H9 (cell line): ENCODE measurements around the gene CLIP3. TPM values are rescaled to one million over a fixed set of nuclear protein-coding genes. Genes with fewer than 3 reads are reported as not detected.

ENCODE experiments used
- DNase-seq: peaks from one replicate; pipeline ENCODE4 v3.0.0-alpha.2; 2017
- H2AFZ ChIP-seq: one replicate; pipeline ENCODE4 v1.6.1; 2013; ENCODE audit warnings: mild to moderate bottlenecking, low read length, control low read depth, moderate library complexity
- H2AK5ac ChIP-seq: 2 replicates; pipeline ENCODE4 v1.6.1; 2013; ENCODE audit warnings: low read length, control low read depth, mixed read lengths; ENCODE audit not compliant: insufficient read length
- H2BK120ac ChIP-seq: one replicate; pipeline ENCODE4 v1.6.1; 2013; ENCODE audit warnings: low read depth, mild to moderate bottlenecking, low read length, control low read depth, inconsistent platforms; ENCODE audit not compliant: poor library complexity, severe bottlenecking
- H2BK12ac ChIP-seq: 2 replicates; pipeline ENCODE4 v1.6.1; 2013; ENCODE audit warnings: low read length, control low read depth, mixed read lengths, low read depth; ENCODE audit not compliant: insufficient read length
- H2BK15ac ChIP-seq: 2 replicates; pipeline ENCODE4 v1.6.1; 2013; ENCODE audit warnings: low read depth, low read length, control low read depth
- H2BK20ac ChIP-seq: one replicate; pipeline ENCODE4 v1.6.1; 2013; ENCODE audit warnings: low read depth, mild to moderate bottlenecking, low read length, control low read depth, inconsistent platforms; ENCODE audit not compliant: poor library complexity, severe bottlenecking
- H2BK5ac ChIP-seq: 2 replicates; pipeline ENCODE4 v1.6.1; 2013; ENCODE audit warnings: low read length, control low read depth, mixed read lengths; ENCODE audit not compliant: insufficient read length
- H3K14ac ChIP-seq: 2 replicates; pipeline ENCODE4 v1.6.1; 2013; ENCODE audit warnings: low read length, control low read depth; ENCODE audit not compliant: insufficient read depth
- H3K18ac ChIP-seq: 2 replicates; pipeline ENCODE4 v1.6.1; 2013; ENCODE audit warnings: low read depth, mild to moderate bottlenecking, mixed read lengths, low read length, control low read depth; ENCODE audit not compliant: insufficient read length
- H3K23ac ChIP-seq: 2 replicates; pipeline ENCODE4 v1.6.1; 2013; ENCODE audit warnings: low read length, control low read depth, mixed read lengths, low read depth; ENCODE audit not compliant: insufficient read length
- H3K23me2 ChIP-seq: 2 replicates; pipeline ENCODE4 v1.6.1; 2013; ENCODE audit warnings: low read depth, mild to moderate bottlenecking, mixed read lengths, low read length, control low read depth; ENCODE audit not compliant: insufficient read length, poor library complexity, severe bottlenecking
- H3K27ac ChIP-seq: 2 replicates; pipeline ENCODE4 v1.5.1; 2013; ENCODE audit warnings: low read length, control low read depth, mixed read lengths, low read depth; ENCODE audit not compliant: insufficient read length
- H3K27me3 ChIP-seq: 2 replicates; pipeline ENCODE4 v1.6.1; 2013; ENCODE audit warnings: low read length, control low read depth, inconsistent platforms; ENCODE audit not compliant: insufficient read depth
- H3K4ac ChIP-seq: 2 replicates; pipeline ENCODE4 v1.6.1; 2013; ENCODE audit warnings: low read depth, mild to moderate bottlenecking, control low read depth, inconsistent platforms, low read length, moderate library complexity
- H3K4me1 ChIP-seq: 2 replicates; pipeline ENCODE4 v1.6.1; 2013; ENCODE audit warnings: low read length, control low read depth, inconsistent platforms; ENCODE audit not compliant: insufficient read depth
- H3K4me2 ChIP-seq: 2 replicates; pipeline ENCODE4 v1.6.1; 2013; ENCODE audit warnings: low read length, control low read depth, mixed read lengths; ENCODE audit not compliant: insufficient read length, insufficient read depth
- H3K56ac ChIP-seq: 2 replicates; pipeline ENCODE4 v1.6.1; 2013; ENCODE audit warnings: low read depth, mild to moderate bottlenecking, mixed read lengths, low read length, control low read depth; ENCODE audit not compliant: insufficient read length
- H3K79me1 ChIP-seq: 2 replicates; pipeline ENCODE4 v1.6.1; 2013; ENCODE audit warnings: low read depth, mild to moderate bottlenecking, moderate library complexity, low read length, control low read depth, inconsistent platforms; ENCODE audit not compliant: insufficient read depth, poor library complexity, severe bottlenecking
- H3K79me2 ChIP-seq: 2 replicates; pipeline ENCODE4 v1.6.1; 2013; ENCODE audit warnings: low read length, control low read depth, inconsistent platforms; ENCODE audit not compliant: insufficient read depth
- H3K9ac ChIP-seq: 2 replicates; pipeline ENCODE4 v1.6.1; 2013; ENCODE audit warnings: low read length, control low read depth, mixed read lengths; ENCODE audit not compliant: insufficient read length; ENCODE audit errors: extremely low read depth
- H3K9me3 ChIP-seq: one replicate; pipeline ENCODE4 v1.6.1; 2013; ENCODE audit warnings: low read depth, low read length, inconsistent platforms; ENCODE audit not compliant: control insufficient read depth
- H3T11ph ChIP-seq: one replicate; pipeline ENCODE4 v1.6.1; 2013; ENCODE audit warnings: mild to moderate bottlenecking, low read length, control low read depth, inconsistent platforms
- H4K20me1 ChIP-seq: one replicate; pipeline ENCODE4 v1.6.1; 2013; ENCODE audit not compliant: control insufficient read depth, insufficient read length, insufficient read depth
- H4K5ac ChIP-seq: 2 replicates; pipeline ENCODE4 v1.6.1; 2013; ENCODE audit warnings: low read depth, mild to moderate bottlenecking, mixed read lengths, low read length, control low read depth; ENCODE audit not compliant: insufficient read length
- H4K8ac ChIP-seq: replicated peaks from 2 replicates; pipeline ENCODE4 v1.6.1; 2013; ENCODE audit warnings: low read length, control low read depth, mixed read lengths, low read depth; ENCODE audit not compliant: insufficient read length
- H4K91ac ChIP-seq: 2 replicates; pipeline ENCODE4 v1.6.1; 2013; ENCODE audit warnings: low read depth, mild to moderate bottlenecking, moderate library complexity, mixed read lengths, low read length, control low read depth; ENCODE audit not compliant: insufficient read length
- H3K27ac Mint-ChIP-seq, 3 experiments: 2 replicates in 2 of 3; 3 replicates in 1 of 3; pipeline ENCODE4 v1.8.0; 2020 to 2021; ENCODE audit warnings: mixed read lengths in 3 of 3, mild to moderate bottlenecking in 1 of 3, moderate library complexity in 1 of 3
- H3K27me3 Mint-ChIP-seq: 2 replicates; pipeline ENCODE4 v1.8.0; 2021; ENCODE audit warnings: low read depth, mild to moderate bottlenecking, moderate library complexity, mixed read lengths
- H3K36me3 Mint-ChIP-seq, 3 experiments: 2 replicates in 2 of 3; 3 replicates in 1 of 3; pipeline ENCODE4 v1.8.0; 2020 to 2021; ENCODE audit warnings: low read depth in 3 of 3, mixed read lengths in 3 of 3; ENCODE audit not compliant: insufficient read depth in 1 of 3
- H3K4me1 Mint-ChIP-seq, 2 experiments: 2 replicates each; pipeline ENCODE4 v1.8.0; 2020; ENCODE audit warnings: mixed read lengths in 2 of 2
- H3K4me3 Mint-ChIP-seq, 2 experiments: 2 replicates in 1 of 2; 3 replicates in 1 of 2; pipeline ENCODE4 v1.8.0; 2020 to 2021; ENCODE audit warnings: mild to moderate bottlenecking in 2 of 2, mixed read lengths in 2 of 2, moderate library complexity in 1 of 2
- H3K9me3 Mint-ChIP-seq, 2 experiments: 2 replicates in 1 of 2; 3 replicates in 1 of 2; pipeline ENCODE4 v1.8.0; 2020; ENCODE audit warnings: mild to moderate bottlenecking in 2 of 2, mixed read lengths in 2 of 2, moderate library complexity in 1 of 2
- WGBS: extraction: QIAGEN DNeasy Blood & Tissue Kit; methylation state at CpG from one replicate; pipeline ENCODE4 v1.1.7; 2013; ENCODE audit warnings: missing lambda C conversion rate, low lambda C conversion rate, mixed read lengths; ENCODE audit not compliant: insufficient read length; ENCODE audit errors: extremely low coverage; 5-methylcytosine and 5-hydroxymethylcytosine counted together
- total RNA-seq: library from RNA; stranded (reverse); gene quantifications from 2 replicates; pipeline ENCODE4 v1.2.1, GENCODE V29; 2021
- TF ChIP-seq, protein P1 (sequence below): fragments of 200-600 bp; sonication (generic); conservative IDR thresholded peaks from 3 replicates; pipeline ENCODE4 v1.8.0; 2021; ENCODE audit warnings: antibody characterized with exemption, mild to moderate bottlenecking

Gene CLIP3
- total RNA-seq, 1 experiment from 2014 or later, result 19.7 TPM

DNA sequence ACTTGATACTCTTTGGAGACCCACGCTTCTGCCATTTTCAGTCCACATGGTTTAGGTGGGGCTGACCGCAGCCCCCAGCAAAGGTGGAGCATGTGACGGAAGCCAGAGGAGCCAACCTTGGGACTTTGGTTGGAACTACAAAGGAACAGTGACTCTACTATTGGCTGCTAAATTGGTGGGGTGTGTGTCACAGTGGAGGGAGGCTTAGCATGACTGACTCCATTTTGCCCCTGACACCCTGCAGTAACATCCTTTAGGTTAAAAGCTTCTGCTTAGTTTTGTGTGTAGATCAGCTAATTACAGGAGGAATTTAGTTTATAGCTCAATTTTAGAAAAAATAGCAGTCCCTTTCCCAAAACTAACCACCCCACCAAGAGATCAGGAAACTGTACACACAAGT, 31.1 kb downstream of the CLIP3 start:
- Histone ChIP-seq H3K27me3 (no peaks in the 10 kb centered on the region), H3T11ph (no peak overlapping the region), H3K23me2 (no peaks in the 10 kb centered on the region), H4K20me1 (no peaks in the 10 kb centered on the region), H4K8ac (no peak overlapping the region), H3K27ac (no peak overlapping the region), H3K4ac (no peak overlapping the region), H3K4me2 (no peak overlapping the region), H3K79me2 (no peaks in the 10 kb centered on the region), H2BK12ac (no peak overlapping the region), H2AFZ (no peak overlapping the region), H3K9me3 (no peaks in the 10 kb centered on the region), H2BK15ac (no peak overlapping the region), H3K4me1 (no peaks in the 10 kb centered on the region), H3K18ac (no peak overlapping the region), H3K56ac (no peak overlapping the region), H2BK5ac (no peak overlapping the region), H2BK20ac (no peak overlapping the region), H4K5ac (no peak overlapping the region), H3K23ac (no peak overlapping the region), H4K91ac (no peak overlapping the region), H3K9ac (no peak overlapping the region), H3K79me1 (no peaks in the 10 kb centered on the region), H3K14ac (no peak overlapping the region), H2BK120ac (no peak overlapping the region), H2AK5ac (no peak overlapping the region)
- Mint-ChIP-seq H3K9me3 (no peaks in the 10 kb centered on the region), H3K27me3 (no peaks in the 10 kb centered on the region), H3K4me3 (no peak overlapping the region), H3K4me1 (peaks cover 1% of the 10 kb centered on the region in 2 experiments; a peak in 3 of 4 replicates), H3K27ac (no peak overlapping the region), H3K36me3 (peaks cover 14 to 53% (median 38%) of the 10 kb centered on the region in 3 experiments; a peak in 6 of 7 replicates)
- no CpG with 5 or more reads among the region's 3 CpGs for WGBS
- TF ChIP-seq, protein P1, sequence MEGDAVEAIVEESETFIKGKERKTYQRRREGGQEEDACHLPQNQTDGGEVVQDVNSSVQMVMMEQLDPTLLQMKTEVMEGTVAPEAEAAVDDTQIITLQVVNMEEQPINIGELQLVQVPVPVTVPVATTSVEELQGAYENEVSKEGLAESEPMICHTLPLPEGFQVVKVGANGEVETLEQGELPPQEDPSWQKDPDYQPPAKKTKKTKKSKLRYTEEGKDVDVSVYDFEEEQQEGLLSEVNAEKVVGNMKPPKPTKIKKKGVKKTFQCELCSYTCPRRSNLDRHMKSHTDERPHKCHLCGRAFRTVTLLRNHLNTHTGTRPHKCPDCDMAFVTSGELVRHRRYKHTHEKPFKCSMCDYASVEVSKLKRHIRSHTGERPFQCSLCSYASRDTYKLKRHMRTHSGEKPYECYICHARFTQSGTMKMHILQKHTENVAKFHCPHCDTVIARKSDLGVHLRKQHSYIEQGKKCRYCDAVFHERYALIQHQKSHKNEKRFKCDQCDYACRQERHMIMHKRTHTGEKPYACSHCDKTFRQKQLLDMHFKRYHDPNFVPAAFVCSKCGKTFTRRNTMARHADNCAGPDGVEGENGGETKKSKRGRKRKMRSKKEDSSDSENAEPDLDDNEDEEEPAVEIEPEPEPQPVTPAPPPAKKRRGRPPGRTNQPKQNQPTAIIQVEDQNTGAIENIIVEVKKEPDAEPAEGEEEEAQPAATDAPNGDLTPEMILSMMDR, result no peak
- no peak for DNase-seq
